IPS DF 6.9 (cell line): ENCODE data around the gene ORM2.
"Not testable (repeated sequence)": the region's sequence is repeated elsewhere in the genome, so short reads cannot be mapped to it uniquely, and the experiment has no call there.

Experiments
- DNase-seq: peaks from one replicate; pipeline ENCODE4 v3.0.0-alpha.2; 2013; ENCODE audit warnings: low read depth, low spot score
- H3K27ac ChIP-seq: one replicate; pipeline ENCODE4 v1.5.1; 2013; ENCODE audit warnings: low read length, control low read depth
- H3K27me3 ChIP-seq: 2 replicates; pipeline ENCODE4 v1.6.1; 2013; ENCODE audit warnings: mild to moderate bottlenecking, low read length; ENCODE audit not compliant: control insufficient read depth, insufficient read depth
- H3K36me3 ChIP-seq: 2 replicates; pipeline ENCODE4 v1.6.1; 2013; ENCODE audit warnings: low read length; ENCODE audit not compliant: control insufficient read depth, insufficient read depth
- H3K4me1 ChIP-seq: 2 replicates; pipeline ENCODE4 v1.6.1; 2013; ENCODE audit warnings: low read length; ENCODE audit not compliant: control insufficient read depth, insufficient read depth
- H3K4me3 ChIP-seq: 2 replicates; pipeline ENCODE4 v1.5.1; 2013; ENCODE audit warnings: mild to moderate bottlenecking, low read length
- H3K9me3 ChIP-seq: 2 replicates; pipeline ENCODE4 v1.6.1; 2013; ENCODE audit warnings: low read length, inconsistent platforms; ENCODE audit not compliant: control insufficient read depth, insufficient read depth
- WGBS: extraction: QIAGEN DNeasy Blood & Tissue Kit; methylation state at CpG from one replicate; pipeline ENCODE4 v1.1.7; 2013; ENCODE audit warnings: mixed read lengths, missing lambda C conversion rate; ENCODE audit not compliant: insufficient read length, insufficient coverage; 5-methylcytosine and 5-hydroxymethylcytosine counted together

Gene ORM2

GRCh38 chr9:114322831-114323531 lies 6.7 kb upstream of the ORM2 start, which contains the start of gene ORM1:
ORM1 (plus strand) TSS chr9:114323098; CDS start chr9:114323134, 36 bp downstream.
- DNase-seq, result not testable (repeated sequence)
- WGBS, result no CpG with 5 or more reads among the region's 15 CpGs

GRCh38 chr9:114323849-114324248 lies 5.8 kb upstream of the ORM2 start:
- WGBS, result no CpG with 5 or more reads among the region's 6 CpGs
- not testable (repeated sequence) for DNase-seq, H3K4me3 ChIP-seq, H3K27ac ChIP-seq, H3K9me3 ChIP-seq, H3K36me3 ChIP-seq, H3K27me3 ChIP-seq, H3K4me1 ChIP-seq

More at GRCh38 chr9:114322831-114323531, 6.7 kb upstream of the ORM2 start, which contains the start of gene ORM1:
- not testable (repeated sequence) for H3K27me3 ChIP-seq, H3K9me3 ChIP-seq, H3K27ac ChIP-seq, H3K4me1 ChIP-seq, H3K36me3 ChIP-seq, H3K4me3 ChIP-seq

GRCh38 chr9:114324492-114324891 lies 5.2 kb upstream of the ORM2 start:
- Histone ChIP-seq H3K36me3 (no peaks in the 10 kb centered on the region), H3K9me3 (no peaks in the 10 kb centered on the region), H3K4me1 (no peaks in the 10 kb centered on the region), H3K4me3 (no peak overlapping the region), H3K27me3 (no peaks in the 10 kb centered on the region), H3K27ac (no peak overlapping the region)
- WGBS, result no CpG with 5 or more reads among the region's 8 CpGs
- no peak for DNase-seq

GRCh38 chr9:114324965-114325364 lies 4.7 kb upstream of the ORM2 start:
- H3K4me3 ChIP-seq, H3K4me1 ChIP-seq, H3K36me3 ChIP-seq, DNase-seq, H3K27me3 ChIP-seq, H3K27ac ChIP-seq, H3K9me3 ChIP-seq: not testable (repeated sequence)
- no CpG with 5 or more reads among the region's 9 CpGs for WGBS

- H3K4me3 ChIP-seq, H3K4me1 ChIP-seq, H3K27me3 ChIP-seq, H3K27ac ChIP-seq, H3K36me3 ChIP-seq, H3K9me3 ChIP-seq, DNase-seq: not testable (repeated sequence)
- no CpG with 5 or more reads among the region's 3 CpGs for WGBS
Measured at GRCh38 chr9:114325684-114326254, 3.9 kb upstream of the ORM2 start.

GRCh38 chr9:114327749-114328148 lies 1.9 kb upstream of the ORM2 start:
- Histone ChIP-seq H3K4me1 (no peaks in the 10 kb centered on the region), H3K27me3 (no peaks in the 10 kb centered on the region), H3K9me3 (no peaks in the 10 kb centered on the region), H3K36me3 (no peaks in the 10 kb centered on the region), H3K4me3 (no peak overlapping the region), H3K27ac (no peak overlapping the region)
- no peak for DNase-seq
- no CpG with 5 or more reads among the region's 8 CpGs for WGBS

- DNase-seq, H3K9me3 ChIP-seq, H3K4me1 ChIP-seq, H3K27me3 ChIP-seq, H3K27ac ChIP-seq, H3K36me3 ChIP-seq, H3K4me3 ChIP-seq: not testable (repeated sequence)
- WGBS, result no CpG with 5 or more reads among the region's 10 CpGs
Measured at GRCh38 chr9:114328357-114328820, 1.3 kb upstream of the ORM2 start.

GRCh38 chr9:114328937-114329624 lies 588 bp upstream of the ORM2 start:
- not testable (repeated sequence) for DNase-seq, H3K27me3 ChIP-seq, H3K36me3 ChIP-seq, H3K9me3 ChIP-seq, H3K4me3 ChIP-seq, H3K27ac ChIP-seq, H3K4me1 ChIP-seq
- WGBS, result no CpG with 5 or more reads among the region's 12 CpGs

GRCh38 chr9:114330636-114331035 lies 967 bp downstream of the ORM2 start:
- H3K4me3 ChIP-seq, result no peak overlapping the region
- no peak for DNase-seq
- H3K27ac ChIP-seq, result no peak overlapping the region
- no CpG with 5 or more reads among the region's 10 CpGs for WGBS
- no peaks in the 10 kb centered on the region for H3K9me3 ChIP-seq
- H3K36me3 ChIP-seq, result no peaks in the 10 kb centered on the region
- no peaks in the 10 kb centered on the region for H3K27me3 ChIP-seq
- H3K4me1 ChIP-seq, result no peaks in the 10 kb centered on the region

- not testable (repeated sequence) for H3K4me3 ChIP-seq, H3K9me3 ChIP-seq, DNase-seq, H3K4me1 ChIP-seq, H3K27ac ChIP-seq, H3K27me3 ChIP-seq, H3K36me3 ChIP-seq
- WGBS, result no CpG with 5 or more reads among the region's 19 CpGs
Measured at GRCh38 chr9:114331229-114332195, 1.8 kb downstream of the ORM2 start.
